ENCODE results near the gene LRBA.
"Not testable (repeated sequence)": the region's sequence is repeated elsewhere in the genome, so short reads cannot be mapped to it uniquely, and the experiment has no call there.

Gene LRBA

GRCh38 chr4:150546286-150546685 is 468.8 kb downstream of the LRBA start:
- DNase-seq, result peak in 1 of 2 experiments; percentile 0

GRCh38 chr4:150543042-150543441 is 472.0 kb downstream of the LRBA start:
- no peak for DNase-seq

GRCh38 chr4:150541681-150542080 is 473.4 kb downstream of the LRBA start:
- no peak for DNase-seq

DNA sequence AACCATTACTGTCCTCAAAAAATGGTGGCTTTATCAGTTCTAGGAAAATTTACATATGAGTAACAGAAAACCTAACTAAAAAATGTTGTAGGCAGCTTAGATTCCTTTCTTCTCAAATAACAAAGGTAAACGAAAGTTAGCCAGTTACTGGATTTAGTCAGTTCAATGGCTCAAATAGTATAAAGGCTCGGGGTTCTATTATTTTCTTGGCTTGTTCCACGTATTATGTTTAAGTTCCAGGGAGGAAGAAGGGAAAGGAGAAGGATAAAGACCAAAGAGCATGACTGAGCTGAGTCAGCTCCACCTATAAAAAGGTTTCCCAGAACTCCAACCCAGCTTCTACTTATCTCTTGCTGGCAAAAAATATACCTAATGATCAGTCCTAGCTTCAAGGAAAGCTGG is 474.1 kb downstream of the LRBA start:
- DNase-seq, result no peak

GRCh38 chr4:150540536-150540935 is 474.5 kb downstream of the LRBA start:
- DNase-seq, result no peak

DNA sequence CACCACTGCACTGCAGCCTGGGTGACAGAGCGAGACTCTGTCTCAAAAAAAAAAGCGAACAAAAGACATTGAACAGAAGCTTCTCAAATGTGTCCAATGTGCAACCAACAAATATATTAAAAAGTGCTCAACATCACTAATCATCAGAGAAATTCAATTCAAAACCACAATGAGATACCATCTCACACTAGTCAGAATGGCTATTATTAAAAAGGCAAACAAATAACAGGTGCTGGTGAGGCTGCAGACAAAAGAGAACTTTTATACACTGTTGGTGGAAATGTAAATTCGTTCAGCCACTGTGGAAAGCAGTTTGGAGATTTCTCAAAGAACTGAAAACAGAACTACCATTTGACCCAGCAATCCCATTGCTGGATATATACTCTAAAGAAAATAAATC is 477.2 kb downstream of the LRBA start:
- DNase-seq, result not testable (repeated sequence)

GRCh38 chr4:150534818-150535217 is 480.3 kb downstream of the LRBA start:
- no peak for DNase-seq

DNA sequence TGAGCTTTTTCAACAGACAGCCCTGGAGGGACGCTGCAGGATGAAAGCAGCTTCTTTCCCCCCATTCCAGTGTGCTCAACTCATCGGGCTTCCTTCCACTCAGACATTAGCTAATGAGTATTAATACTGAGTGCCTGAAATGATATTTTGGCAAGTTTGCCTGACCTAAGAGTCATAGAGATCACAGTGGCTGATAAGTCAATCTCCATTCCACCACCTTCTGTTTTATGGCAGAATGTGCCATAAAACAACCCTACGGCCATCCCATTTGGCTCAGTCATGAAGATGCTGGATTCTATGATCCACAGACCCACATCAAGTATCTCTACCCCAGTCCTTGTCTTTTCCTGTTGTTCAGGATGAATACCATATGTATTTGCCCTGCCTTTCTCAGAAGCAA is 481.4 kb downstream of the LRBA start:
- no peak for DNase-seq

GRCh38 chr4:150525321-150525868 is 489.7 kb downstream of the LRBA start:
- DNase-seq, result no peak

GRCh38 chr4:150518559-150518958 is 496.5 kb downstream of the LRBA start:
- DNase-seq, result no peak

- no peak for DNase-seq
Measured at GRCh38 chr4:150515135-150515534, 499.9 kb downstream of the LRBA start.

DNA sequence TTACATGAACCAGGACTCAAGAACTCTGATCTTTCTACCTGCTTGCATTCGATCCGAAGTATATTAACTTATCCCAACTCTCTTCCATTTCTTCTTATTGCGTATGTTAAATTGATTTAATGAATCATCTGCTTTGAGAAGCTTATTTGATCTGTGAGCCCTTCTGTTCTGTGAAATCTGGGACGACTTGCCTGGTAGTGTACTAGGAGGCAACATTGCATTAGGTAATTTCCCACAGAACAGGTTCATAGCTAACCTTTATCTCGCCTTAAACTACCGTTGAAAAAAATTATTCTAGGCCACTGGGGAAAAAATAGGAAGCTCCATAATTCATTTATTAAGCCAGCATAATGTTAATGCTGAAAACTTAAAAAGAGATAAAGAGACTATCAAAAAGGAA is 500.4 kb downstream of the LRBA start:
- no peak for DNase-seq

- no peak for DNase-seq
Measured at GRCh38 chr4:150510176-150510865, 504.8 kb downstream of the LRBA start.

GRCh38 chr4:150507656-150508055 is 507.4 kb downstream of the LRBA start:
- not testable (repeated sequence) for DNase-seq

DNA sequence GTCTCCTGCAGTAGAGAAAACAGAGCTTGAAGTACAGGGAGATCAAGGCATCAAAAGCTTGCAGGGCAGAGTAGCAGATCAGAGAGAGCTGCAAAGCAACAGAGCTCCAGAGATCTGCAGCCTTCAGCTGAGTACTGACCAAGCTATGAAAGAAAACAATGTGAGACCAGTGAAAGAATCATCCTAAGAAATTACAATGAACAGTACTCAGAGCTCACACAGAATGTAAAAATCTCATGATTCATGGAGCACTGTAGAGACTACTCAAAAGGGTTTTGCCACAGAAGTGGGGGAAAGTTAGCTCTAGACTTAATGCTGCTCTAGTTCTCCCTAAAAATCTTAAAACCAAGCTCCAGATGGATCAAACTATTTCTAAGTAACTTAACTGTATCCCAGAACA is 513.1 kb downstream of the LRBA start:
- no peak for DNase-seq

DNA sequence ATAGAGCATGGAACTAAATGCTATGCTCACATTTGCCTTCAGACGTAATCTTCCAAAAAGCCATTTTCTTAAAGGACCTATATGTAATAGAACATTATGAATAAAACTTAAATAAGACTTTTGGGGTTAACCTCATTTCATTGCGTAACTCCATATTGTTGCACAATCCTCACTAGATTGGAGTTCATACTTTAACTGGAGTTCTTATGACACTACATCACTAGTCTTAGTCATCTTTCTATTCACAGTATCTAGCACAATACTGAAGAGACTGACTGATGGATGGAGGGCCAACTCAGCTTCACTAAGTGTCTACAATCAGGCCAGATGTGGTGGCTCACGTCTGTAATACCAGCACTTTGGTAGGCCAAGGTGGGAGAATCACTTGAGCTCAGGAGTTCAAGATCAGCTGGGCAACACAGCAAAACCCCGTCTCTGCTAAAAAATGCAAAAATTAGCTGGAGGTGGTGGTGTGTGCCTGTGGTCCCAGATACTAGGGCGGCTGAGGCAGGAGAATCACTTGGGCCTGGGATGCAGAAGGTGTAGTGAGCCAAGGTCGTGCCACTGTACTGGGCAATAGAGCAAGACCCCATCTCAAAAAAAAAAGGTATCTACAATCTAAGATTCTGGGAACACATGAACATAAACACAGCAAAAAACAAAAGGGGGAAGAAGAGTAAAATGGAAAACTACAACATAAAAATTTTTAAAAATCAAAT is 513.9 kb downstream of the LRBA start:
- DNase-seq, result no peak

- DNase-seq, result no peak
Measured at GRCh38 chr4:150497612-150498011, 517.5 kb downstream of the LRBA start.

DNA sequence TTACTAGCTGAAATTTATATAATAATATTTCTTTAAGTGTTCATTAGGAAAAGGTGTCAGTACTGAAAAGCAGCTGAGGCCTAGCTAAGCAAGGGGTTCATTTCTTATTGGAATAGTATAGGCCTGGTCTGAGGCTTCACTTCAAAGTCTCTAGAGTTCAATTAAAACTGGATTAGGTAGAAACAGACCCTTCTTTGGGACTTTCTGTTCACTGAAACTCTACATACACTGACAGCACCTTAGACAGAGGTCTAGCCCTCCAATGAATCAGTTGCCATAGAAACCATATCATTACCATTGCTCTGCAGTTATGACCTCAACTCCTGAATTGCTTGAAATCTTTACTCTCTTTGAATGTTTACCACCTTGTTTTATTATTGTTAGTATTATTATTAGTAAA is 519.5 kb downstream of the LRBA start:
- DNase-seq, result peak in 1 of 2 experiments; percentile 18

DNA sequence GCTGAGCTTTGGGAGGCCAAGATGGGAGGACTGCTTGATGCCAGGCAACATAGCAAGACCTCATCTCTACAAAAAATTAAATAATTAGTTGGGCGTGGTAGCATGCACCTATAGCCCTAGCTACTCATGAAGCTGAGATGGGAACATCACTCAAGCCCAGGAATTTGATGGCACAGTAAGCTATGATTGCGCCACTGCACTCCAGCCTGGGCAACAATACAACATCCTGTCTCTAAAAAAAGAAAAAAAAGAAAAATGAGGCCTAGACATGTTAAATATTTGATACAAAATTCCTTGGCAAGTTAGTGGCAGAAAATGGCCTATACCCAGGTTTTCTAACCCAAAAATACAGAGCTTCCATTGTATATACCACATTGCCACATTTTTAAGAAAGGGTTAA is 521.2 kb downstream of the LRBA start:
- no peak for DNase-seq

DNA sequence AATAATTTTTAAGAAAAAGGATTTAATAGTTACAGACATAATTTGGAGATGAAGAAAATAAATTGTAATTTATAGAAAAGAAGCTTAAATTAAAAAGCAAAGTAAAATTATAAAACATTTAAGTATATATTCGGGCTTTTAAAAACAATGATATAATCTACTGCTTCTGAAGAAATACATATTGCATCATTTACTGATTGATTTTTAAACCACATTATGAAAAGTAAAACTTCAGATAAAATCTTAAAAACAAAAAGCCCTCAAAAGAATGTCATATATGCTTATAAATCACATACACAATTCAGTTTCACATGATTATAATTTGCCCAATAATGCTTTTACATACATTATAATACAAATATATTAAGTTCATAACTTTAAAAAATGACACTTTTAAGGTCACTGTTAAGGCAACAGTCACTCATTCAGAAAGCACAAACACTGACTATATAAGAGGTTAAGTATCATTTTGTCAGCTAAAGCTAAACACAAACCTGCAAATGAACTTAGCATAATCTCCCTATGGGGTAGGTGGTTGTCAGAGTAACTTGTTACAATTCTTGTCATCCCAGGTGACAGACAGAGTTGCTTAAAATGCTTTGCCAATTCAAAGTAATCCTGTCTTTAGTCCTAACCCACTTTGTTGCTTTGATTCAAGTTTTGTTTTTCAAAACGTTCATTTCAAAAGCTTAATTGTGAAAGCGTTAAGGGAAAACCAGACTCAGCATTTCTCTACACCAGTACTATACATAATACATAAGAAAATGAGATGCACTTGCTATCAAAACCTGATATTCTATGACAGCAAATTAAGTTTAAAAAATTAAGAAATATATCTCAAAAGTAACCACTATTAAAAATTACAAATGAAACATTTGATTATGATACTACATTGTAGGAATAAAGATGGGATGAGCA is 523.7 kb downstream of the LRBA start:
- DNase-seq, result no peak

DNA sequence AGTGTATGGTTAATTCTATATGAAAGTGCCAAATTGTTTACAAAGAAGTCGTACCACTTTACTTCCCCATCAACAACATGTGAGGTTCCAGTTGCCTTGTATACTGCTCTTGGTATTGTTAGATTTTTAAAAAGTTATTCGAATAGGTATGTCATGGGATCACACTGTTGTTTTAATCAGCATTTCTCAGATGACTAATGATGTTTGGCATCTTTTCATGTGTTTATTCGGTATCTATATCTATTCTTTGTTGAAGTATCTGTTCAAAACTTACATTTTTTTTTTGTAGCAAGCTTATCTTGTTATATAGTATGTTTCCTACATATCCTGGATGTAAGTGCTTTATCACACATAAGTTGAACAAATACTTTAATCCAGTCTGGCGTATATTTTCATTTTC is 532.5 kb downstream of the LRBA start:
- DNase-seq, result no peak

DNA sequence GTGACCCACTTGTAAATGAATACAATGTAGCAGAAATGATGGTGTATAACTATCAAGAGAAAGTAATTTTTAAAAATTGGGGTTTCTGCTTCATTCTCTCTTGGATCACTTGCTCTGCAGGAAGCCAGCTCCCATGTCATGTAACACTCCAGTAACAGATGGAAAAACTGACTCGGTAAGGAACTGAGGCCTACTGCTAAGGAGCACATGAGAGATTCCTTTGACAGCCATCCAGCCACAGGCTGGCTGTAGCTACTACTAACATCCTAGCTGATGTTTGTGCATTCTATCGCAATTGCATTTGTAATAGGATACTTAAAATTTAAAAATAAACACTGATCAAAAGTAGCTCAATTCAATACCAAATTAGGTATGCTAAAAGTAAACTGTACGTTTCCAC is 535.4 kb downstream of the LRBA start:
- DNase-seq, result no peak

- no peak for DNase-seq
Measured at GRCh38 chr4:150477869-150478268, 537.2 kb downstream of the LRBA start.

Data from NCI-H524 (cell line).